ENCODE data around the gene KLF2.

KLF2 gene

DNA sequence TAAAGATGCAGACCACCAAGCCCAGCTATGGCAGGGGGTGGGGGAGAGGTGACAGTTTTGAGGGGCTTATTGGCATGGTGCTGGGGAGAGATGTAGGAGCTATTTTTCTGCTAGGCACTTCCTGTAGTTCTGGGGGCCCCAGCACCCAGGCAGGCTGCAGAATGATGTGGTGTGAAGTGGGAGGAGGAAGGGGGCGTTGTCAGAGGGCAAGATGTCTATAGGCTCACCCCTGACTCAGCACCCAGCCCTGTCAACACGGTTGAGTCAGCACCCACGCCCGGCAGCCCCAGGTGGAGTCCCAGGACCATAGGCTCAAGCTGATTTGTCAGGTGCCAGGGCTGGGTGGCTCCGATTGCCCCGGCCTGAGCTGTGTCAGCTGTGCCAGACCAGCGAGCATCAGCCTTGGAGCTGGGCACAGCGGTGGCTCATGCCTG is 5.8 kb downstream of the KLF2 start:
- TF ChIP-seq, protein P1, sequence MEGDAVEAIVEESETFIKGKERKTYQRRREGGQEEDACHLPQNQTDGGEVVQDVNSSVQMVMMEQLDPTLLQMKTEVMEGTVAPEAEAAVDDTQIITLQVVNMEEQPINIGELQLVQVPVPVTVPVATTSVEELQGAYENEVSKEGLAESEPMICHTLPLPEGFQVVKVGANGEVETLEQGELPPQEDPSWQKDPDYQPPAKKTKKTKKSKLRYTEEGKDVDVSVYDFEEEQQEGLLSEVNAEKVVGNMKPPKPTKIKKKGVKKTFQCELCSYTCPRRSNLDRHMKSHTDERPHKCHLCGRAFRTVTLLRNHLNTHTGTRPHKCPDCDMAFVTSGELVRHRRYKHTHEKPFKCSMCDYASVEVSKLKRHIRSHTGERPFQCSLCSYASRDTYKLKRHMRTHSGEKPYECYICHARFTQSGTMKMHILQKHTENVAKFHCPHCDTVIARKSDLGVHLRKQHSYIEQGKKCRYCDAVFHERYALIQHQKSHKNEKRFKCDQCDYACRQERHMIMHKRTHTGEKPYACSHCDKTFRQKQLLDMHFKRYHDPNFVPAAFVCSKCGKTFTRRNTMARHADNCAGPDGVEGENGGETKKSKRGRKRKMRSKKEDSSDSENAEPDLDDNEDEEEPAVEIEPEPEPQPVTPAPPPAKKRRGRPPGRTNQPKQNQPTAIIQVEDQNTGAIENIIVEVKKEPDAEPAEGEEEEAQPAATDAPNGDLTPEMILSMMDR (IDR thresholded peaks at IDR 0.05; ENCODE audit: unreplicated experiment in 3 of 3) = no peak
- H3K36me3 Mint-ChIP-seq (ENCODE audit: low read depth) = peaks cover 10% of the 10 kb centered on the region
- no peaks in the 10 kb centered on the region for H3K9me3 Mint-ChIP-seq
- no peak overlapping the region for H3K4me3 Mint-ChIP-seq
- H3K27me3 Mint-ChIP-seq (ENCODE audit: low read depth) = peaks cover 73% of the 10 kb centered on the region
- H3K27ac Mint-ChIP-seq = no peak overlapping the region
- H3K4me1 Mint-ChIP-seq = peaks cover 19% of the 10 kb centered on the region

DNA sequence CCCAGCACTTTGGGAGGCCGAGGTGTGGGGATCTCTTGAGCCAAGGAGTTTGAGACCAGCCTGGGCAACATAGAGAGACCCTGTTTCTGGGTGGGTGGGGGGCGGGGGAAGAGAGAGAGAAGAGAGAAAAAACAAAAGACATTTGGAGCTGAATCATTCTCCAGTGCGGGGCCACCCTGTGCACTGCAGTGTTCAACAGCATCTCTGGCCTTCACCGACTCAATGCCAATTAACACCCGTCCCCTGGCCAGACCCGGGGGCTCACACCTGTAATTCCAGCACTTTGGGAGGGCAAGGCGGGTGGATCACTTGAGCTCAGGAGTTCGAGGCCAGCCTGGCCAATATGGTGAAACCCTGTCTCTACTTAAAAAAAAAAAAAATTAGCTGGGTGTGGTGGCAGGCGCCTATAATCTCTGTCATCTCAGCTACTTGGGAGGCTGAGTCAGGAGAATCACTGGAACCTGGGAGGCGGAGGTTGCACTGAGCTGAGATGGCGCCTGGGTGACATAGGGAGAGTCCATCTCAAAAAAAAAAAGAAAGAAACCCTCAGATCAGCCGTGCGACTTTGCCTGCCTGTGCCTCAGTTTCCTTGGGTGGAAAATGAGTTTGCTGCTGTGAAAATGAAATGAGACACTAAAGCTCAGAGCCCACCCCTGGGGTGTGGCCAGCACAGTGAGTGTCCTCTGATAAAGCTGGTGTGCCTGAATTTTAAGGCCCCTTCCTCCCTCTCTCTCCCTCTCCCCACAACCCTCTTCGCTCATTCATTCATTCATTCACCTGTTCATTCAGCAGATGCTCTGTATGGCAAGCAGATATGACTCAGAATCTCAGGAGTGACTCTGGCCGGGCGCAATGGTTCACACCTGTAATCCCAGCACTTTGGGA is 6.4 kb downstream of the KLF2 start:
- Mint-ChIP-seq H3K36me3 (ENCODE audit: low read depth) (peaks cover 8% of the 10 kb centered on the region), H3K27me3 (ENCODE audit: low read depth) (peaks cover 70% of the 10 kb centered on the region), H3K4me1 (peaks cover 19% of the 10 kb centered on the region), H3K4me3 (no peak overlapping the region), H3K27ac (no peak overlapping the region), H3K9me3 (no peaks in the 10 kb centered on the region)
- TF ChIP-seq, protein P1 (IDR thresholded peaks at IDR 0.05; ENCODE audit: unreplicated experiment in 3 of 3) = no peak

DNA sequence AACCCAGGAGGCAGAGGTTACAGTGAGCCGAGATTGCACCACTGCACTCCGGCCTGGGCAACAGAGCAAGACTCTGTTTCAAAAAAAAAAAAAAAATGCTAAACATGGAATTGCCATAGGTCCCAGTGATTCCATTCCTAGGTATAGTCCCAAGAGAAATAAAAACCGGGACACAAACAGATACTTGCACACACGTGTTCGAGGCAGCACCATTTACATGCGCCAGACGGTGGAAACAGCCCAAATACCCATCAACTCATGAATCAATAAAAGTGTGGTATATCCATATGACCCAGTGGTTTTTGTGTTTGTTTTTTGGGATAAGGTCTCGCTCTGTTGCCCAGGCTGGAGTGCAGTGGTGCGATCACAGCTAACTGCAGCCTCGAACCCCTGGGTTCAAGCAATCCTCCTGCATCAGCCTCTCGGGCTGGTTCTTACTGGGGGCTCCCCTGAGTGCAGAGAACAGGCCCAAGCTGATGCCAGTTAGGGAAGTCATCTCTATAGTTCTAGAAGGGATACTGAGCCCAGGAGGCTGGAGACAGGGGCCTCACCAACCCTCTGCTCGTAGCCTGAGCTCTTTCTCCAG is 8.5 kb downstream of the KLF2 start:
- H3K4me1 Mint-ChIP-seq = peaks cover 16% of the 10 kb centered on the region
- H3K9me3 Mint-ChIP-seq = no peaks in the 10 kb centered on the region
- H3K36me3 Mint-ChIP-seq (ENCODE audit: low read depth) = no peaks in the 10 kb centered on the region
- no peak overlapping the region for H3K27ac Mint-ChIP-seq
- no peak overlapping the region for H3K4me3 Mint-ChIP-seq
- TF ChIP-seq, protein P1 (IDR thresholded peaks at IDR 0.05; ENCODE audit: unreplicated experiment in 3 of 3) = no peak
- peaks cover 50% of the 10 kb centered on the region for H3K27me3 Mint-ChIP-seq (ENCODE audit: low read depth)

DNA sequence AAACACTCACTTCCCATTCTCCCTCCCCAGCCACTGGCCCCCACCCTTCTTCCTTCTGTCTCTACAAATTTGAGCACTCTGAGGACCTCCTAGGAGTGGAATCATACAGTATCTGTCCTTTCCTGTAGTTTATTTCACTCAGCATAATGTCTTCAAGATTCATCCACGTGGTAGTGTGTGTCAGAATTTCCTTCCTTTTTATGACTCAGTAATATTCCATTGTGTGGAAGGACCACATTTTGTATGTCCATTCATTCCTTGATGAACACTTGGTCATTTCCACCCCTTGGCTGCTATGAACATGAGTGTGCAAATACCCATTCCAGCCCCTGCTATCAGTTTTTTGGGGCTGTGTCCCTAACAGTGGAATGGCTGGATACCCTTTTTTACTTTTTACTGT is 9.8 kb downstream of the KLF2 start:
- H3K27ac Mint-ChIP-seq = no peak overlapping the region
- TF ChIP-seq, protein P1 (IDR thresholded peaks at IDR 0.05; ENCODE audit: unreplicated experiment in 3 of 3) = no peak
- no peaks in the 10 kb centered on the region for H3K36me3 Mint-ChIP-seq (ENCODE audit: low read depth)
- peaks cover 13% of the 10 kb centered on the region for H3K4me1 Mint-ChIP-seq
- no peaks in the 10 kb centered on the region for H3K9me3 Mint-ChIP-seq
- no peak overlapping the region for H3K4me3 Mint-ChIP-seq
- H3K27me3 Mint-ChIP-seq (ENCODE audit: low read depth) = peaks cover 37% of the 10 kb centered on the region

DNA sequence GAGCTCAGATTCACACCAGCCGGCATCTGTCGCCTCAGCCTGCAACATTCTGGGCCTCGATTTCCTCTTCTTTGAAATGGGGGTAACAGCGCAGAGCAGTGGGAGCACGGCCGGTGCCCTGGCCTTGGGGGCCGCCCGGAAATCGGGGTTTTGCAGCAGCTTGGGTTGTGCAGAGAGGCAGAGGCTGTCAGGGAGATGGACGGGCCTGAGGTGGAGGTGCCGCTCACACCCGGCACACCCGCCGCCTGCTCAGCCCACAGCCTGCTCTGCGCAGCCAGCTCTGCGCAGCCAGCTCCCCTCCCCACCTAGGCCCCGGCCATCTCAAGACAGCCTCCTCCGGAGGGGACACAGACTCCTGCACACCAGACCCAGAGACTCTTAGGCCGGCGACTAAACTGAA is 10.6 kb downstream of the KLF2 start:
- Mint-ChIP-seq H3K9me3 (no peaks in the 10 kb centered on the region), H3K27me3 (ENCODE audit: low read depth) (peaks cover 29% of the 10 kb centered on the region), H3K4me3 (no peak overlapping the region), H3K27ac (no peak overlapping the region), H3K36me3 (ENCODE audit: low read depth) (no peaks in the 10 kb centered on the region), H3K4me1 (peaks cover 13% of the 10 kb centered on the region)
- TF ChIP-seq, protein P1 (IDR thresholded peaks at IDR 0.05; ENCODE audit: unreplicated experiment in 3 of 3) = no peak

All from nephron (organoid).